Measurements from ENCODE around the gene PARVB. TPM values are rescaled to one million over a fixed set of nuclear protein-coding genes. Genes with fewer than 3 reads are reported as not detected.
A peak's percentile ranks its signal among the peaks of the same experiment; 100 is the strongest.

PARVB gene
- total RNA-seq, 4 donors from 2014 or later = 27.7 to 88.5 (median 41.7) TPM

GRCh38 chr22:44199164-44199563 lies 175.1 kb downstream of the PARVB start:
- Histone ChIP-seq H3K9me3 (no peaks in the 10 kb centered on the region), H3K27ac (no peak overlapping the region), H3K36me3 (no peaks in the 10 kb centered on the region), H3K4me3 (no peak overlapping the region), H3K4me1 (peaks cover 0 to 7% of the 10 kb centered on the region in 2 donors), H3K27me3 (no peaks in the 10 kb centered on the region)
- no peak for DNase-seq
- no peak for TF ChIP-seq POLR2A (IDR thresholded peaks at IDR 0.05)
- TF ChIP-seq, protein P1, sequence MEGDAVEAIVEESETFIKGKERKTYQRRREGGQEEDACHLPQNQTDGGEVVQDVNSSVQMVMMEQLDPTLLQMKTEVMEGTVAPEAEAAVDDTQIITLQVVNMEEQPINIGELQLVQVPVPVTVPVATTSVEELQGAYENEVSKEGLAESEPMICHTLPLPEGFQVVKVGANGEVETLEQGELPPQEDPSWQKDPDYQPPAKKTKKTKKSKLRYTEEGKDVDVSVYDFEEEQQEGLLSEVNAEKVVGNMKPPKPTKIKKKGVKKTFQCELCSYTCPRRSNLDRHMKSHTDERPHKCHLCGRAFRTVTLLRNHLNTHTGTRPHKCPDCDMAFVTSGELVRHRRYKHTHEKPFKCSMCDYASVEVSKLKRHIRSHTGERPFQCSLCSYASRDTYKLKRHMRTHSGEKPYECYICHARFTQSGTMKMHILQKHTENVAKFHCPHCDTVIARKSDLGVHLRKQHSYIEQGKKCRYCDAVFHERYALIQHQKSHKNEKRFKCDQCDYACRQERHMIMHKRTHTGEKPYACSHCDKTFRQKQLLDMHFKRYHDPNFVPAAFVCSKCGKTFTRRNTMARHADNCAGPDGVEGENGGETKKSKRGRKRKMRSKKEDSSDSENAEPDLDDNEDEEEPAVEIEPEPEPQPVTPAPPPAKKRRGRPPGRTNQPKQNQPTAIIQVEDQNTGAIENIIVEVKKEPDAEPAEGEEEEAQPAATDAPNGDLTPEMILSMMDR (IDR thresholded peaks at IDR 0.05) = no peak
- intact Hi-C loops (cut with DNase I; ENCODE audit: low total_unique reads) = no loop called here

- no peak for DNase-seq
- intact Hi-C loops (cut with DNase I; ENCODE audit: low total_unique reads) = no loop called here
Observed at GRCh38 chr22:44199866-44200265, 175.8 kb downstream of the PARVB start.

GRCh38 chr22:44200451-44200850 lies 176.3 kb downstream of the PARVB start:
- TF ChIP-seq, protein P1 (IDR thresholded peaks at IDR 0.05) = no peak
- no peak for TF ChIP-seq POLR2A (IDR thresholded peaks at IDR 0.05)
- H3K27me3 ChIP-seq = no peaks in the 10 kb centered on the region
- no peak overlapping the region for H3K4me3 ChIP-seq
- no peaks in the 10 kb centered on the region for H3K9me3 ChIP-seq
- no peak overlapping the region for H3K27ac ChIP-seq
- intact Hi-C loops (cut with DNase I; ENCODE audit: low total_unique reads) = no loop called here
- H3K4me1 ChIP-seq = peaks cover 0 to 7% of the 10 kb centered on the region in 2 donors
- no peak for DNase-seq
- no peaks in the 10 kb centered on the region for H3K36me3 ChIP-seq

More at GRCh38 chr22:44199866-44200265, 175.8 kb downstream of the PARVB start:
- H3K27ac ChIP-seq = no peak overlapping the region
- H3K36me3 ChIP-seq = no peaks in the 10 kb centered on the region
- H3K27me3 ChIP-seq = no peaks in the 10 kb centered on the region
- H3K4me3 ChIP-seq = no peak overlapping the region
- TF ChIP-seq POLR2A (IDR thresholded peaks at IDR 0.05) = no peak
- TF ChIP-seq, protein P1 (IDR thresholded peaks at IDR 0.05) = no peak
- no peaks in the 10 kb centered on the region for H3K9me3 ChIP-seq
- peaks cover 0 to 7% of the 10 kb centered on the region in 2 donors for H3K4me1 ChIP-seq

GRCh38 chr22:44200855-44201550 lies 176.9 kb downstream of the PARVB start:
- Histone ChIP-seq H3K4me3 (no peak overlapping the region), H3K27me3 (no peaks in the 10 kb centered on the region), H3K27ac (no peak overlapping the region), H3K36me3 (no peaks in the 10 kb centered on the region), H3K4me1 (peaks cover 0 to 7% of the 10 kb centered on the region in 2 donors), H3K9me3 (no peaks in the 10 kb centered on the region)
- DNase-seq = no peak
- no peak for TF ChIP-seq POLR2A (IDR thresholded peaks at IDR 0.05)
- TF ChIP-seq, protein P1 (IDR thresholded peaks at IDR 0.05) = no peak
- intact Hi-C loops (cut with DNase I; ENCODE audit: low total_unique reads) = no loop called here

DNA sequence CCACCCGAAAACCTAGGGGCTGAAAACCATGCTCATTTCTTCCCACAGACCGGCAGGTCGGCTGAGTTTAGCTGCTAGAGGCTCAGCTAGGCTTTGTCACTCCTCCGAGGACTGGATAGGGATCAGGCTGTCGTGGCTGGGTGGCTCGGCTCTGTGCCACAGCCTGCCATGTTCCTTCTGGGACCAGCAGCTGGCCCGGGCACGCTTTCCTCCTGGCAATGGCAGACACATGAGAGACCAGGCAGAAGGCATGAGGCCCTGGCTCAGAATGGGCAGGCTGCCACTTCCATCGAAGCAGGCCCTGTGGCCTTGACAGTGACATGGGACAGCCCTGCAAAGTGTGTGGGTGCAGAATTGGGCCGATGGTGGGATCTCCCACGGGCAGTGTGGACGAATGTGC lies 177.6 kb downstream of the PARVB start:
- Histone ChIP-seq H3K27ac (peak overlapping the region in 1 of 2 donors; percentile 71), H3K4me3 (no peak overlapping the region), H3K36me3 (no peaks in the 10 kb centered on the region), H3K4me1 (peaks cover 0 to 7% of the 10 kb centered on the region in 2 donors), H3K27me3 (no peaks in the 10 kb centered on the region), H3K9me3 (no peaks in the 10 kb centered on the region)
- intact Hi-C loops (cut with DNase I; ENCODE audit: low total_unique reads) = no loop called here
- TF ChIP-seq, protein P1 (IDR thresholded peaks at IDR 0.05) = no peak
- TF ChIP-seq POLR2A (IDR thresholded peaks at IDR 0.05) = no peak
- DNase-seq = no peak

Data from uterus (tissue), 4 donors.